MM.1S (cell line): Measurements from ENCODE around the gene FOXD2.

Experiments used
- DNase-seq: peaks from one replicate; pipeline ENCODE4 v3.0.0-alpha.2; 2015
- H2AFZ ChIP-seq: fragments of 300-600 bp; sonication (generic); 2 replicates; pipeline ENCODE4 v1.6.0; 2016; ENCODE audit warnings: antibody characterized with exemption, low read length
- H3F3A ChIP-seq: fragments of 300-600 bp; sonication (generic); 2 replicates; pipeline ENCODE4 v1.6.1; 2016; ENCODE audit warnings: mild to moderate bottlenecking, antibody characterized with exemption, low read length, moderate library complexity, mixed read lengths; ENCODE audit not compliant: insufficient read depth
- H3K27ac ChIP-seq: fragments of 300-600 bp; sonication (generic); 2 replicates; pipeline ENCODE4 v1.5.1; 2016; ENCODE audit warnings: mild to moderate bottlenecking, low read length
- H3K27me3 ChIP-seq: fragments of 300-600 bp; sonication (generic); replicated peaks from 2 replicates; pipeline ENCODE4 v1.6.0; 2016; ENCODE audit warnings: low read length; ENCODE audit not compliant: insufficient read depth
- H3K36me3 ChIP-seq: fragments of 300-600 bp; sonication (generic); replicated peaks from 2 replicates; pipeline ENCODE4 v1.6.1; 2016; ENCODE audit warnings: mild to moderate bottlenecking, low read length, mixed read lengths; ENCODE audit not compliant: insufficient read depth
- H3K4me1 ChIP-seq: fragments of 300-600 bp; sonication (generic); 2 replicates; pipeline ENCODE4 v1.6.1; 2016; ENCODE audit warnings: low read length, mixed read lengths
- H3K4me2 ChIP-seq: fragments of 300-600 bp; sonication (generic); 2 replicates; pipeline ENCODE4 v1.6.0; 2016; ENCODE audit warnings: low read depth, low read length
- H3K4me3 ChIP-seq: fragments of 300-600 bp; sonication (generic); 2 replicates; pipeline ENCODE4 v1.5.1; 2016; ENCODE audit warnings: low read length, mixed read lengths
- H3K79me2 ChIP-seq: fragments of 300-600 bp; sonication (generic); 2 replicates; pipeline ENCODE4 v1.6.1; 2016; ENCODE audit warnings: mixed run types, low read length, mixed read lengths
- H3K9ac ChIP-seq: fragments of 300-600 bp; sonication (generic); 2 replicates; pipeline ENCODE4 v1.6.1; 2016; ENCODE audit warnings: low read length, mixed read lengths
- H3K9me2 ChIP-seq: fragments of 300-600 bp; sonication (generic); replicated peaks from 2 replicates; pipeline ENCODE4 v1.6.1; 2016; ENCODE audit warnings: mild to moderate bottlenecking, low read length, mixed read lengths; ENCODE audit not compliant: insufficient read depth
- H3K9me3 ChIP-seq: fragments of 300-600 bp; sonication (generic); replicated peaks from 2 replicates; pipeline ENCODE4 v1.6.1; 2016; ENCODE audit warnings: mild to moderate bottlenecking, low read length, mixed read lengths; ENCODE audit not compliant: insufficient read depth
- H4K20me1 ChIP-seq: fragments of 300-600 bp; sonication (generic); 2 replicates; pipeline ENCODE4 v1.6.1; 2016; ENCODE audit warnings: mild to moderate bottlenecking, low read length, moderate library complexity, mixed read lengths; ENCODE audit not compliant: insufficient read depth
- EZH2 ChIP-seq: fragments of 300-600 bp; sonication (generic); optimal IDR thresholded peaks from 2 replicates; pipeline ENCODE3; 2017; ENCODE audit warnings: low read depth, mild to moderate bottlenecking, antibody characterized with exemption, low read length, mixed read lengths
- EZH2phosphoT487 ChIP-seq: fragments of 300-600 bp; sonication (generic); IDR thresholded peaks from 2 replicates; pipeline ENCODE4 v1.6.1; 2018; ENCODE audit warnings: antibody characterized with exemption, low read length
- TF ChIP-seq, protein P1 (sequence below): fragments of 300-600 bp; sonication (generic); IDR thresholded peaks from 2 replicates; pipeline ENCODE4 v1.5.1; 2016; ENCODE audit warnings: antibody characterized with exemption, low read length, mixed read lengths

FOXD2 gene

DNA sequence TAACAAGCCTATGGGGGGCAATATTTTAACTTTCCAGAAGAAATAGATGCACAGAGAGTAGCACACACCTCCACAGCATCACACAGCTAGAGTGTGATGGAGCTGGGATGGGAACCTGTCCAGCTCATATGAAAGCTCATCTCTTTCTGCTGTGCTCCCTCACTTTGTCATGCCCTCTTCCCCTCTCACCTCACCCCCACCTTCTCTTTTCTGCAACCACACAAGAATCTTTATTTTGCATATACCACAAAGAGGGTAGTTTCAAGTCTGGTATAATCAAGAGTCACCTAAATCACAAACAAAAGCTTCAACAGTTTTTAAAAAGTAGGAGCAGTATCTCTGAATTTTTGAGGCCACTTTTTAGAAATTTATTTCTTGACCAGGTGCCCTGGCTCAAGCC is 22.6 kb downstream of the FOXD2 start:
- no peaks in the 10 kb centered on the region for H3K27me3 ChIP-seq
- no peak overlapping the region for H3K27ac ChIP-seq
- H4K20me1 ChIP-seq, result no peaks in the 10 kb centered on the region
- peak; percentile 33 for DNase-seq
- H3K4me1 ChIP-seq, result peaks cover 9% of the 10 kb centered on the region; the same call in 1 of the 2 replicates
- no peak overlapping the region for H3K9ac ChIP-seq
- no peaks in the 10 kb centered on the region for H3K9me3 ChIP-seq
- H3K4me2 ChIP-seq, result no peak overlapping the region
- no peaks in the 10 kb centered on the region for H3K9me2 ChIP-seq
- no peak overlapping the region for H3K4me3 ChIP-seq
- no peaks in the 10 kb centered on the region for H3K36me3 ChIP-seq
- no peak overlapping the region for H2AFZ ChIP-seq
- H3F3A ChIP-seq, result no peaks in the 10 kb centered on the region
- H3K79me2 ChIP-seq, result no peaks in the 10 kb centered on the region
- no peak for TF ChIP-seq EZH2
- TF ChIP-seq, protein P1, sequence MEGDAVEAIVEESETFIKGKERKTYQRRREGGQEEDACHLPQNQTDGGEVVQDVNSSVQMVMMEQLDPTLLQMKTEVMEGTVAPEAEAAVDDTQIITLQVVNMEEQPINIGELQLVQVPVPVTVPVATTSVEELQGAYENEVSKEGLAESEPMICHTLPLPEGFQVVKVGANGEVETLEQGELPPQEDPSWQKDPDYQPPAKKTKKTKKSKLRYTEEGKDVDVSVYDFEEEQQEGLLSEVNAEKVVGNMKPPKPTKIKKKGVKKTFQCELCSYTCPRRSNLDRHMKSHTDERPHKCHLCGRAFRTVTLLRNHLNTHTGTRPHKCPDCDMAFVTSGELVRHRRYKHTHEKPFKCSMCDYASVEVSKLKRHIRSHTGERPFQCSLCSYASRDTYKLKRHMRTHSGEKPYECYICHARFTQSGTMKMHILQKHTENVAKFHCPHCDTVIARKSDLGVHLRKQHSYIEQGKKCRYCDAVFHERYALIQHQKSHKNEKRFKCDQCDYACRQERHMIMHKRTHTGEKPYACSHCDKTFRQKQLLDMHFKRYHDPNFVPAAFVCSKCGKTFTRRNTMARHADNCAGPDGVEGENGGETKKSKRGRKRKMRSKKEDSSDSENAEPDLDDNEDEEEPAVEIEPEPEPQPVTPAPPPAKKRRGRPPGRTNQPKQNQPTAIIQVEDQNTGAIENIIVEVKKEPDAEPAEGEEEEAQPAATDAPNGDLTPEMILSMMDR, result no peak
- no peak for TF ChIP-seq EZH2phosphoT487

DNA sequence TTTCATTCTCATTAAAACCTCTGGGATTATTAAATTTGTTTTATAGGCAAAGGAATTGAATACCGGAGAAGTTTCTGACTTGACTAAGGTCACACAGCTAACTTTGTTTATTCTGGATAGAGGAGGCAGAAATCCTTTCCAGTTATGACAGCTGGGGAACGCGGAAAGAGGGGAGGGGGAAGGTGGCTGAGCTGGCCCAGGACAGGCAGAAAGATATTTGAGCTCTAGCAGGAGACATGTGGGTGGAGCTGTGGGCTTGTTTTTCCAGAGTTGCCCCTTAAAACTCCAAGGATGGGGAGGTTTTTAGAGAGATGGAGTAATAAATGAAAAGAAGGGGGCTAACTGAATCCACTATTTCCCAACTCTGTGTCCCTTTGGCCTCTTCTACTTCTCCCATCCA is 27.8 kb downstream of the FOXD2 start:
- Histone ChIP-seq H3K4me3 (no peak overlapping the region), H4K20me1 (no peaks in the 10 kb centered on the region), H3K9me3 (no peaks in the 10 kb centered on the region), H3K27me3 (no peaks in the 10 kb centered on the region), H3K9me2 (no peaks in the 10 kb centered on the region), H3K27ac (no peak overlapping the region), H3K9ac (no peak overlapping the region), H2AFZ (no peak overlapping the region), H3K4me2 (no peak overlapping the region), H3F3A (no peaks in the 10 kb centered on the region), H3K36me3 (no peaks in the 10 kb centered on the region), H3K4me1 (peaks cover 3% of the 10 kb centered on the region; the same call in 1 of the 2 replicates), H3K79me2 (no peaks in the 10 kb centered on the region)
- no peak for TF ChIP-seq EZH2
- TF ChIP-seq EZH2phosphoT487, result no peak
- TF ChIP-seq, protein P1, result no peak
- DNase-seq, result no peak

DNA sequence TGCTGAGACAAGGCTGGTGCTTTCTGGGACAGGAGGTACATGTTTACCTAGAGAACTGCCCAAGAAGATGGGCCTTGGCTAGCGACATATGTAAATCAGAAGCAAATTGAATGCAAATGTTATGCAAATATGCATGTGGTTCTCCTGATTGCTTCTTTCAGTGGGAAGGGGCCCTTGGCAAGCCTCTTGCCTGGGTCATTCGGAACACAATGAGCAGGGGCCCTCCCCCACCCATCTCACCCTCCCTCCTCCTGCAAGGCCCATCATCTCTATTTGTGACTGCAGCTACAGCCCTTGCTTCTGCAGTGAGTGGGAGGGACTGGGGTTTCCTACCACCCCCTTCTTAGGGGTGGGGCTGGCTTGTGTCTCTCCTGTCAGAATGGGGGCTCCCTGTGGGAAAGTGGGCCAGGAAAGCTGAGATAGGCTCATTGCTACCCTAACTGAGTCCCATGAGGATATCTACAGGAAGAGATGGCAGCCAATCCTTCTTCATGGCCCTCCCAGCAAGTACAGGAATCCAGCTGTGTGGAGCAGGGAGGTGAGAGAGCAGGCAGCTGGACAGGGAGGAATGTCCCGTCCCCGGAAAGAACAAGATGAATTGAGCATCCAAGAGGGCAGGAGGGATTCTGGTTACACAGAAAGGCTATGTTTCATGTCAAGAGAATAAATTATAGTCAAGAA is 31.0 kb downstream of the FOXD2 start:
- no peaks in the 10 kb centered on the region for H3F3A ChIP-seq
- H3K27ac ChIP-seq, result no peak overlapping the region
- TF ChIP-seq EZH2 (no peak), EZH2phosphoT487 (no peak)
- TF ChIP-seq, protein P1, result no peak

More for the DNA sequence above, 31.0 kb downstream of the FOXD2 start:
- Histone ChIP-seq H4K20me1 (no peaks in the 10 kb centered on the region), H3K4me2 (no peak overlapping the region), H3K36me3 (no peaks in the 10 kb centered on the region), H3K27me3 (no peaks in the 10 kb centered on the region), H3K79me2 (no peaks in the 10 kb centered on the region), H3K4me1 (no peaks in the 10 kb centered on the region), H3K9me2 (no peaks in the 10 kb centered on the region), H3K9me3 (no peaks in the 10 kb centered on the region), H2AFZ (no peak overlapping the region), H3K4me3 (no peak overlapping the region), H3K9ac (no peak overlapping the region)
- DNase-seq, result no peak
